CD4-positive, alpha-beta T cell (primary cell): ENCODE measurements around the gene ZNF574. TPM values are rescaled to one million over a fixed set of nuclear protein-coding genes. Genes with fewer than 3 reads are reported as not detected.

Source experiments
- ATAC-seq: fragments of 200-7000 bp; cut with Tn5 transposase; one replicate; pipeline ENCODE4 v1.10.0; 2022; ENCODE audit warnings: mild to moderate bottlenecking; ENCODE audit not compliant: poor library complexity
- CTCF ChIA-PET: fragments of 350-600 bp; sonication (Branson Sonifier 250); formaldehyde crosslinking; loops from one replicate; lab custom pipeline; 2021; ENCODE audit warnings: antibody characterized with exemption, inconsistent platforms; lab: Charles Lee
- POLR2A ChIA-PET: fragments of 350-600 bp; sonication (Branson Sonifier 250); formaldehyde crosslinking; loops from one replicate; lab custom pipeline; 2021; ENCODE audit warnings: antibody characterized with exemption, inconsistent platforms; lab: Charles Lee
- DNase-seq, 14 experiments: peaks; one replicate each; pipeline ENCODE4 v3.0.0-alpha.2; 2013 to 2020; ENCODE audit warnings: mixed read lengths in 2 of 14
- H3K27ac ChIP-seq, 2 donors: one replicate each; pipeline versions ENCODE4 v1.5.1 to v1.7.0; 2013; ENCODE audit warnings: low read length in 2 of 2, low read depth in 1 of 2, mild to moderate bottlenecking in 1 of 2
- H3K27me3 ChIP-seq, 2 experiments: 1 replicate in 1 of 2; 2 replicates in 1 of 2; pipeline versions ENCODE4 v1.6.1 to v1.7.0; 2013; ENCODE audit warnings: low read length in 2 of 2, control low read depth in 1 of 2, mild to moderate bottlenecking in 1 of 2, moderate library complexity in 1 of 2; ENCODE audit not compliant: insufficient read depth in 2 of 2, control insufficient read depth in 1 of 2
- H3K36me3 ChIP-seq: one replicate; pipeline ENCODE4 v1.6.1; 2013; ENCODE audit warnings: low read length, control low read depth; ENCODE audit not compliant: insufficient read depth
- H3K4me1 ChIP-seq: one replicate; pipeline ENCODE4 v1.6.1; 2013; ENCODE audit warnings: low read length, control low read depth; ENCODE audit not compliant: insufficient read depth
- H3K4me3 ChIP-seq: one replicate; pipeline ENCODE4 v1.5.1; 2013; ENCODE audit warnings: mild to moderate bottlenecking, low read length, moderate library complexity
- H3K9me3 ChIP-seq, 2 experiments: 1 replicate in 1 of 2; 2 replicates in 1 of 2; pipeline versions ENCODE4 v1.6.1 to v1.7.0; 2013; ENCODE audit warnings: low read length in 2 of 2, mild to moderate bottlenecking in 2 of 2, control low read depth in 1 of 2, moderate library complexity in 1 of 2; ENCODE audit not compliant: control insufficient read depth in 1 of 2, insufficient read depth in 1 of 2
- H3K27ac Mint-ChIP-seq: one replicate; pipeline ENCODE4 v1.8.0; 2020; ENCODE audit warnings: mixed read lengths
- H3K27me3 Mint-ChIP-seq: one replicate; pipeline ENCODE4 v1.8.0; 2021; ENCODE audit warnings: mixed read lengths
- H3K36me3 Mint-ChIP-seq: one replicate; pipeline ENCODE4 v1.8.0; 2021; ENCODE audit warnings: low read depth, mixed read lengths
- H3K4me1 Mint-ChIP-seq: one replicate; pipeline ENCODE4 v1.8.0; 2021; ENCODE audit warnings: low read depth, mixed read lengths
- H3K4me3 Mint-ChIP-seq: one replicate; pipeline ENCODE4 v1.8.0; 2020; ENCODE audit warnings: mild to moderate bottlenecking, mixed read lengths
- H3K9me3 Mint-ChIP-seq: one replicate; pipeline ENCODE4 v1.8.0; 2020; ENCODE audit warnings: mixed read lengths
- intact Hi-C, 2 experiments: fragments of 100-400 bp; cut with DNase I in 1 of 2; cut with micrococcal nuclease in 1 of 2; formaldehyde crosslinking; loops; one replicate each; pipeline versions ENCODE4 v1.15.1 to v1.9.0; 2023 to 2025; cut with DNase I, micrococcal nuclease
- total RNA-seq, 174 experiments: library from RNA in 2 of 174; stranded (reverse) in 2 of 174; gene quantifications; one replicate each; pipeline ENCODE4 v1.2.3 and lab custom pipeline; 2021 to 2026
- TF ChIP-seq, protein P1 (sequence below): fragments of 200-600 bp; IDR thresholded peaks from one replicate; pipeline ENCODE4 v1.8.0; 2022; ENCODE audit warnings: antibody characterized with exemption, mild to moderate bottlenecking

Gene ZNF574
- total RNA-seq, 2 experiments from 2014 or later, result 21.5 to 24.0 TPM

GRCh38 chr19:42095142-42095813 is 19.3 kb downstream of the ZNF574 start:
- no peak overlapping the region for H3K27ac Mint-ChIP-seq
- TF ChIP-seq, protein P1, sequence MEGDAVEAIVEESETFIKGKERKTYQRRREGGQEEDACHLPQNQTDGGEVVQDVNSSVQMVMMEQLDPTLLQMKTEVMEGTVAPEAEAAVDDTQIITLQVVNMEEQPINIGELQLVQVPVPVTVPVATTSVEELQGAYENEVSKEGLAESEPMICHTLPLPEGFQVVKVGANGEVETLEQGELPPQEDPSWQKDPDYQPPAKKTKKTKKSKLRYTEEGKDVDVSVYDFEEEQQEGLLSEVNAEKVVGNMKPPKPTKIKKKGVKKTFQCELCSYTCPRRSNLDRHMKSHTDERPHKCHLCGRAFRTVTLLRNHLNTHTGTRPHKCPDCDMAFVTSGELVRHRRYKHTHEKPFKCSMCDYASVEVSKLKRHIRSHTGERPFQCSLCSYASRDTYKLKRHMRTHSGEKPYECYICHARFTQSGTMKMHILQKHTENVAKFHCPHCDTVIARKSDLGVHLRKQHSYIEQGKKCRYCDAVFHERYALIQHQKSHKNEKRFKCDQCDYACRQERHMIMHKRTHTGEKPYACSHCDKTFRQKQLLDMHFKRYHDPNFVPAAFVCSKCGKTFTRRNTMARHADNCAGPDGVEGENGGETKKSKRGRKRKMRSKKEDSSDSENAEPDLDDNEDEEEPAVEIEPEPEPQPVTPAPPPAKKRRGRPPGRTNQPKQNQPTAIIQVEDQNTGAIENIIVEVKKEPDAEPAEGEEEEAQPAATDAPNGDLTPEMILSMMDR, result no peak

DNA sequence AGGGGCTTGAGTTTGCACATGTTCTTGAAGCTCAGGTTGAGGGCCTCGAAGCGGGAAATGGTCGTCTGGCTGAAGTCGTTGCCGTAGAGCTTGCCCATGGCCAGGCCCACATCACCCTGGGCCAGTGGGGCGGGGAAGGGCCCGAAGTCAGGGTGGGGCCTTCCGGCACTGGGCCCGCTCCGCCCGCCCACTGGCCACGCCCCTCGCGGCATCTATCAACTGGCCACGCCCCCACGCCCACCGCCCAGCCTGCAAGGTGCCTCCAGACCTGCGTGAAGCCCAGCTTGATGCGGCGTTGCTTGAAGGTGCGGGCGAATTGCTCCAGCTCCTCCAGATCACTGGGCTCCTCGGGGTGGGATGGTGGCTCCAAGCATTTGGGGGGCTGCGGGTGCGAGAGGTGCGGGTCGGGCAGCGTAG is 19.9 kb downstream of the ZNF574 start:
- no peak overlapping the region for H3K4me3 Mint-ChIP-seq
- intact Hi-C loops, result no loop called here
- no peaks in the 10 kb centered on the region for H3K9me3 ChIP-seq
- no peaks in the 10 kb centered on the region for H3K27me3 Mint-ChIP-seq
- no peak overlapping the region for H3K27ac Mint-ChIP-seq
- H3K27me3 ChIP-seq, result no peaks in the 10 kb centered on the region
- peaks cover 58% of the 10 kb centered on the region for H3K36me3 Mint-ChIP-seq
- peaks cover 9% of the 10 kb centered on the region for H3K4me1 ChIP-seq
- ChIA-PET POLR2A (no interaction called here), CTCF (no interaction called here)
- no peak overlapping the region for H3K27ac ChIP-seq
- ATAC-seq (no peak), DNase-seq (no peak)
- H3K9me3 Mint-ChIP-seq, result no peaks in the 10 kb centered on the region
- peaks cover 8% of the 10 kb centered on the region for H3K4me1 Mint-ChIP-seq
- H3K36me3 ChIP-seq, result peaks cover 74% of the 10 kb centered on the region
- no peak overlapping the region for H3K4me3 ChIP-seq
- TF ChIP-seq, protein P1, result no peak

More at GRCh38 chr19:42095142-42095813, 19.3 kb downstream of the ZNF574 start:
- Mint-ChIP-seq H3K27me3 (no peaks in the 10 kb centered on the region), H3K9me3 (no peaks in the 10 kb centered on the region), H3K36me3 (peaks cover 62% of the 10 kb centered on the region), H3K4me1 (peaks cover 11% of the 10 kb centered on the region), H3K4me3 (no peak overlapping the region)
- H3K36me3 ChIP-seq, result peaks cover 71% of the 10 kb centered on the region
- ATAC-seq (no peak), DNase-seq (no peak)
- ChIA-PET CTCF (no interaction called here), POLR2A (no interaction called here)
- intact Hi-C loops, result no loop called here
- H3K4me3 ChIP-seq, result no peak overlapping the region
- no peaks in the 10 kb centered on the region for H3K27me3 ChIP-seq
- no peak overlapping the region for H3K27ac ChIP-seq
- H3K4me1 ChIP-seq, result peaks cover 14% of the 10 kb centered on the region
- H3K9me3 ChIP-seq, result no peaks in the 10 kb centered on the region

DNA sequence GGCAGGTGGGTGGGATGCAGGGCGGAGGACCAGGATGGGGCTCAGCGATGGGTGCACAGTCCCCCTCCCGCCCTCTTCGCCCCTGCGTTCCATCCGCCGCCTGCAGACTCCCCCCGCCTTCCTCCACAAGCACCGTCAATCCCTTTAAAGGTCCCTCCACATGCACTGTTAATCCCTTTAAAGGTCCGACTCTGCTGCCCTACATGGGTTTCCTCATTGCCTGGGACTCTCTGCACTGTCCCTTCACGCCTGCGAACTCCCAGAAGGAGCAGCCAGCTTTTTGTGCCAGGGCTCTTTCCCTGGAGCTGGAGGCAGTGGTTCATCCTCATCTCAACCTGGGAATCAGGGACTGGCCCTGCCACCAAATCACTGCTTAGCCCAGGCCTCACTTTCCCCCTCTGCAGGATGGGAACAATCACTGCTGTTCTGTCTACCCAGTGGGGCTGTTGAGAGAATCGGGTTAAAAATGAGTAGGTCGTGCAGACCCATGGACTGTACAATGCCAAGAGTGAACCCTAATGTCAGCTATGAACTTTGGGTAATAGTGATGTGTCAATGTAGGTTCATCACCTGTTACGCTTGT is 20.4 kb downstream of the ZNF574 start:
- intact Hi-C loops, result no loop called here

More for the DNA sequence above, 20.4 kb downstream of the ZNF574 start:
- no peak for ATAC-seq
- H3K4me1 ChIP-seq, result peaks cover 4% of the 10 kb centered on the region
- ChIA-PET CTCF (interaction anchor here (0.9 kb wide), 1 partner anchor 20 kb away, joined by 3 read pairs; the partner anchor contains the start of gene ZNF574), POLR2A (interaction anchor here (0.6 kb wide), 1 partner anchor 860 kb away, joined by 5 read pairs; no protein-coding TSS in a partner anchor)
- Mint-ChIP-seq H3K27me3 (no peaks in the 10 kb centered on the region), H3K4me3 (no peak overlapping the region), H3K36me3 (peaks cover 63% of the 10 kb centered on the region), H3K4me1 (peaks cover 5% of the 10 kb centered on the region), H3K27ac (no peak overlapping the region), H3K9me3 (no peaks in the 10 kb centered on the region)
- H3K36me3 ChIP-seq, result peaks cover 76% of the 10 kb centered on the region
- no peak overlapping the region for H3K27ac ChIP-seq
- no peaks in the 10 kb centered on the region for H3K9me3 ChIP-seq
- TF ChIP-seq, protein P1, result no peak
- H3K4me3 ChIP-seq, result no peak overlapping the region
- no peak for DNase-seq
- no peaks in the 10 kb centered on the region for H3K27me3 ChIP-seq
